ENCODE data around the gene SOCS3. TPM values are rescaled to one million over a fixed set of nuclear protein-coding genes. Genes with fewer than 3 reads are reported as not detected.

SOCS3 gene, protein sequence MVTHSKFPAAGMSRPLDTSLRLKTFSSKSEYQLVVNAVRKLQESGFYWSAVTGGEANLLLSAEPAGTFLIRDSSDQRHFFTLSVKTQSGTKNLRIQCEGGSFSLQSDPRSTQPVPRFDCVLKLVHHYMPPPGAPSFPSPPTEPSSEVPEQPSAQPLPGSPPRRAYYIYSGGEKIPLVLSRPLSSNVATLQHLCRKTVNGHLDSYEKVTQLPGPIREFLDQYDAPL
- total RNA-seq: 10.0 and 13.7 TPM in 2 replicates

DNA sequence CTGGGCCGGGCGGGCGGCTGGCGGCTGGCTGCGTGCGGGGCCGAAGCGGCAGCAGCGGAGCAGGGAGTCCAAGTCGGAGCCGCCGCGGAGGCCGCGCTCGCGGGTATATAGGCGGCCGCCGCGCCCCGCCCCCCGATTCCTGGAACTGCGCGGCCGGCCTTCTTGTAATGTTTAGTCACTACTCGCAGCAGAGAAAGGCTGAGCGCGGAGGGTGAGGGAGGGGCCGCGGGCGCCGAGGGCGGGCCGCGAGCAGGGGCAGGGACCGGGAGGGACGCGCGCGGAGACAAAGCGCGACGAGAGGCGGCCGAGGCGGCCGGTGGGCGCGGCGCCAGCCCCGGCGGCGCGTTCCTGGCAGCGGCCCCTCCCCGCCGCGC is at the start of gene SOCS3:
Gene SOCS3, minus strand, starts transcription at position 81 of the 374 bp plus-strand sequence. CDS start 982 bp downstream, outside the sequence.
- H3K4me3 ChIP-seq (ENCODE audit: low read depth, low read length): peak within 1 kb of the TSS; percentile 85
- TF ChIP-seq, protein P1, sequence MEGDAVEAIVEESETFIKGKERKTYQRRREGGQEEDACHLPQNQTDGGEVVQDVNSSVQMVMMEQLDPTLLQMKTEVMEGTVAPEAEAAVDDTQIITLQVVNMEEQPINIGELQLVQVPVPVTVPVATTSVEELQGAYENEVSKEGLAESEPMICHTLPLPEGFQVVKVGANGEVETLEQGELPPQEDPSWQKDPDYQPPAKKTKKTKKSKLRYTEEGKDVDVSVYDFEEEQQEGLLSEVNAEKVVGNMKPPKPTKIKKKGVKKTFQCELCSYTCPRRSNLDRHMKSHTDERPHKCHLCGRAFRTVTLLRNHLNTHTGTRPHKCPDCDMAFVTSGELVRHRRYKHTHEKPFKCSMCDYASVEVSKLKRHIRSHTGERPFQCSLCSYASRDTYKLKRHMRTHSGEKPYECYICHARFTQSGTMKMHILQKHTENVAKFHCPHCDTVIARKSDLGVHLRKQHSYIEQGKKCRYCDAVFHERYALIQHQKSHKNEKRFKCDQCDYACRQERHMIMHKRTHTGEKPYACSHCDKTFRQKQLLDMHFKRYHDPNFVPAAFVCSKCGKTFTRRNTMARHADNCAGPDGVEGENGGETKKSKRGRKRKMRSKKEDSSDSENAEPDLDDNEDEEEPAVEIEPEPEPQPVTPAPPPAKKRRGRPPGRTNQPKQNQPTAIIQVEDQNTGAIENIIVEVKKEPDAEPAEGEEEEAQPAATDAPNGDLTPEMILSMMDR (IDR thresholded peaks at IDR 0.05; ENCODE audit: insufficient read depth, low read length, severe bottlenecking): no peak
- H3K36me3 ChIP-seq (ENCODE audit: control insufficient read depth, insufficient read depth, low read length): peaks cover 2% of the 10 kb centered on the region
- FAIRE-seq (no peak), DNase-seq (ENCODE audit: low read depth) (peak; percentile 86)
- H3K27me3 ChIP-seq (ENCODE audit: control insufficient read depth, insufficient read depth, low read length): peaks cover 4% of the 10 kb centered on the region

- Histone ChIP-seq H3K27me3 (ENCODE audit: control insufficient read depth, insufficient read depth, low read length) (no peaks in the 10 kb centered on the region), H3K36me3 (ENCODE audit: control insufficient read depth, insufficient read depth, low read length) (peaks cover 6% of the 10 kb centered on the region), H3K4me3 (ENCODE audit: low read depth, low read length) (no peak overlapping the region)
- TF ChIP-seq, protein P1 (IDR thresholded peaks at IDR 0.05; ENCODE audit: insufficient read depth, low read length, severe bottlenecking): no peak
- FAIRE-seq (no peak), DNase-seq (ENCODE audit: low read depth) (no peak)
Measured at GRCh38 chr17:78409191-78409928, 49.5 kb upstream of the SOCS3 start.

- TF ChIP-seq, protein P1 (IDR thresholded peaks at IDR 0.05; ENCODE audit: insufficient read depth, low read length, severe bottlenecking): no peak
- H3K36me3 ChIP-seq (ENCODE audit: control insufficient read depth, insufficient read depth, low read length): peaks cover 8% of the 10 kb centered on the region
- no peak overlapping the region for H3K4me3 ChIP-seq (ENCODE audit: low read depth, low read length)
- H3K27me3 ChIP-seq (ENCODE audit: control insufficient read depth, insufficient read depth, low read length): no peaks in the 10 kb centered on the region
- no peak for DNase-seq (ENCODE audit: low read depth)
- FAIRE-seq: no peak
Measured at GRCh38 chr17:78408476-78409050, 48.7 kb upstream of the SOCS3 start.

DNA sequence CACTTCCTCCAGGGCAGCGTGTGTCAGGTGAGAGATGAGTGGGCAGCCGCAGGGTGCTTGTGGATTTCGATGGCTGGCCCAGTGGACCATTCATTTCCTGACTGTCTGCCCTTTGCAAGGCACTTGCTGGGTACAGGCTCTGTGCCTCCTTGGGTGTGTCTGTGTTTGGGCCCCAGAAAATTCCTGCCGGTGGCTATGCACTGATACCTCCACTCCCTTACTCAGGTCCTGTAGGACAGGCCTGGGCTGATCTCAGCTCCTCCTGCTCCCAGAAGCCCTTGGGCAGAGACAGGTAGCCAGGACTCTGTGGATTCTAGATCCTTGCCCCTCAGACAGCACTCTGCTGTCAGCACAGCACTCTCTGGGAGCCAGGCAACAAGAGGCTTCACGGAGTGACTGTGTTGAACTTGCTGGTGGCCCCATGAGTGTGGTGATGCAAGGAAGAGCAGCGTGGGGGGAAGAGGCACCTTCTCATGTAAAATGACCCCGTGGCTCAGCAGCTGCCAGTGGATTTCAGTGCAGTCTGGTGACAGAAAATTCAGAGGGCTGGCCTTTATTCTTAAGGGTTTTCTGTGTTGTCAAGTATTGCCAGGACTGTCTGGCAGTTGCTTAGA is 47.6 kb upstream of the SOCS3 start:
- DNase-seq (ENCODE audit: low read depth) (peak; percentile 52), FAIRE-seq (no peak)
- Histone ChIP-seq H3K36me3 (ENCODE audit: control insufficient read depth, insufficient read depth, low read length) (peaks cover 11% of the 10 kb centered on the region), H3K27me3 (ENCODE audit: control insufficient read depth, insufficient read depth, low read length) (no peaks in the 10 kb centered on the region), H3K4me3 (ENCODE audit: low read depth, low read length) (no peak overlapping the region)
- TF ChIP-seq, protein P1 (IDR thresholded peaks at IDR 0.05; ENCODE audit: insufficient read depth, low read length, severe bottlenecking): no peak

DNA sequence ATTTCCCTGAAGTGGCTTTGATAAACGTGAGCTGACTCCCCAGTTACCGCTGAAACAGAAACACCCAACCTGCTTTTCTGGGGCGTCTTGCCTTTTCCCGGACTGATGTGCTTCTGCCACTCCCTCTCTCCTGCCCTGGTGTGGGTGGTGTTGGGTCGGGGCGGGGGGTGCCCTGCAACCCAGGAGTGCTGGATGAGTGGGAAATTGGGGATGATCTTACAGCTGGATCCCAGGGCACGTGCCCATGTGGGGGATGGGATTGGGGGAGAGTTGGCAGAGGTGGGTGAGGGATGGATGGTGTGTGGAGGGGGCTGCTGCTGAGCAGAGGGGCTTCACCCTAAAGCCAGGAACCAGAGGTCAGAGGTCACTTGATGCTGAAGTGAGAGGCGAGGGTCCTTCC is 47.0 kb upstream of the SOCS3 start:
- Histone ChIP-seq H3K36me3 (ENCODE audit: control insufficient read depth, insufficient read depth, low read length) (peaks cover 13% of the 10 kb centered on the region), H3K27me3 (ENCODE audit: control insufficient read depth, insufficient read depth, low read length) (no peaks in the 10 kb centered on the region), H3K4me3 (ENCODE audit: low read depth, low read length) (no peak overlapping the region)
- TF ChIP-seq, protein P1 (IDR thresholded peaks at IDR 0.05; ENCODE audit: insufficient read depth, low read length, severe bottlenecking): no peak
- FAIRE-seq: no peak
- DNase-seq (ENCODE audit: low read depth): no peak
